Loucy (cell line): ENCODE measurements around the gene FANCI.

Experiments used
- H2AFZ ChIP-seq: fragments of 200-600 bp; sonication (generic); 2 replicates; pipeline ENCODE4 v1.6.0; 2016; ENCODE audit warnings: antibody characterized with exemption, mild to moderate bottlenecking, low read length, moderate library complexity
- H3F3A ChIP-seq: fragments of 200-600 bp; 2 replicates; pipeline ENCODE4 v1.6.0; 2016; ENCODE audit warnings: antibody characterized with exemption, low read depth, mild to moderate bottlenecking
- H3K27me3 ChIP-seq: fragments of 200-600 bp; sonication (generic); 2 replicates; pipeline ENCODE4 v1.6.1; 2014; ENCODE audit warnings: low read length, mild to moderate bottlenecking; ENCODE audit not compliant: insufficient read depth, poor library complexity, severe bottlenecking
- H3K36me3 ChIP-seq: fragments of 200-600 bp; sonication (generic); 2 replicates; pipeline ENCODE4 v1.6.1; 2016; ENCODE audit warnings: low read length; ENCODE audit not compliant: insufficient read depth
- H3K4me1 ChIP-seq: fragments of 200-600 bp; sonication (generic); 2 replicates; pipeline ENCODE4 v1.5.1; 2014; ENCODE audit warnings: low read length, mild to moderate bottlenecking; ENCODE audit not compliant: insufficient read depth, poor library complexity, severe bottlenecking
- H3K4me2 ChIP-seq: fragments of 200-600 bp; sonication (generic); 2 replicates; pipeline ENCODE4 v1.6.0; 2014; ENCODE audit warnings: antibody characterized with exemption, low read length, low read depth, mild to moderate bottlenecking; ENCODE audit not compliant: poor library complexity, severe bottlenecking
- H3K4me3 ChIP-seq: fragments of 200-600 bp; sonication (generic); 2 replicates; pipeline ENCODE4 v1.5.1; 2014; ENCODE audit warnings: low read length, mild to moderate bottlenecking, mixed read lengths; ENCODE audit not compliant: poor library complexity, severe bottlenecking
- H3K79me2 ChIP-seq: fragments of 200-600 bp; sonication (generic); 2 replicates; pipeline ENCODE4 v1.6.1; 2014; ENCODE audit warnings: low read length; ENCODE audit not compliant: insufficient read depth
- H3K9ac ChIP-seq: fragments of 200-600 bp; sonication (generic); 2 replicates; pipeline ENCODE4 v1.6.0; 2014; ENCODE audit warnings: mild to moderate bottlenecking, low read depth, low read length, moderate library complexity; ENCODE audit not compliant: poor library complexity, severe bottlenecking
- H3K9me2 ChIP-seq: fragments of 200-600 bp; sonication (generic); replicated peaks from 2 replicates; pipeline ENCODE4 v1.6.1; 2016; ENCODE audit warnings: low read depth, low read length, mixed read lengths
- H3K9me3 ChIP-seq: fragments of 200-600 bp; sonication (generic); 2 replicates; pipeline ENCODE4 v1.6.1; 2014; ENCODE audit warnings: mild to moderate bottlenecking, antibody characterized with exemption, low read length, low read depth; ENCODE audit not compliant: insufficient read depth
- H4K20me1 ChIP-seq: fragments of 200-600 bp; sonication (generic); 2 replicates; pipeline ENCODE4 v1.6.0; 2014; ENCODE audit warnings: antibody characterized with exemption, low read length, mild to moderate bottlenecking; ENCODE audit not compliant: insufficient read depth, poor library complexity, severe bottlenecking
- EZH2phosphoT487 ChIP-seq: fragments of 200-600 bp; IDR thresholded peaks from 2 replicates; pipeline ENCODE4 v1.6.1; 2018; ENCODE audit warnings: antibody characterized with exemption, mild to moderate bottlenecking, moderate library complexity, borderline replicate concordance
- TF ChIP-seq, protein P1 (sequence below): fragments of 200-600 bp; sonication (generic); conservative IDR thresholded peaks from 2 replicates; pipeline ENCODE4 v1.5.1; 2014; ENCODE audit warnings: mild to moderate bottlenecking, antibody characterized with exemption, low read length

FANCI gene

DNA sequence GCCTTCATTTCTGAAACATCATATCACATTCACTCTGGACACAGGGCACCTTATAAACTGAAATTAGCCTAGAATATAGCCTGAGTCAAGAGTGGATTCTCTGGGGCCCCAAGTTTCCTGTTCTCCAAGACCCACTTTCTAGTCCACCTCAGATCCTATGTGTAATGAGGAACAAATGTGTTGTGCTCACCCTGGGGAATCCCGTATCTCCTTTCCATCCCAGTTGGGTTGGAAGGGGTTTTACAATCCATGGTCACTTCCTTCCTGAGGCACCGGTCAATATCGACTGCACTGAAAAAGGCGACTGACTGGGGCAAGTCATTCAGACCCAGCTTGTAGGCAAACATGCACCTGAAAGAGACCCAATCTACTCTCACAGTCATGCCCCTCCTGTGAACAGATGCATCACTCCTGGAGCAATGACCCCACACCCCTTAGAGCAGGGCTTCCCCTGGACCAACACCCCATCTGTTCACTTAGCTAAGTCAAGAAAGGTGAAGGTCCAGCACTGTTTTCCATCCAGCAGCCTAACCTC lies 73.5 kb downstream of the FANCI start:
- Histone ChIP-seq H3K36me3 (peaks cover 98% of the 10 kb centered on the region), H2AFZ (no peak overlapping the region)

DNA sequence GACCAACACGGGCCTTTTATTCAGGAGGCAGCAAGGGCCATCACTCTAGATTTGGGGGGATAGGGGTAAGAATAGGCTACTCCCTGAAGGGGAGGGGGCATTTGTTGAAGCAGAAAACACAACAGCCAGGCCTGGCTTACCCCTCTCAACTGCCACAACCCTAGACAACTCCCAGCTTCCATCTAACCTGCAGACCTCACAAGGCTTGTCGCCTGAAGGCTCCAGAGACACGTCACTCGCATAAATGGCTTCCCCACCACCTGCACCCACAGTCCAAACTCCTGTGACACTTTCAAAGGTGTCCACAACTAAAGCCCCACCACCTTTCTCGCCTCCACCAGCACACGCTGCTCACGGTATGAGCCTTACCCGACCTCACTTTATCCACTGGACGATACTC lies 75.9 kb downstream of the FANCI start:
- peaks cover 99% of the 10 kb centered on the region for H3K36me3 ChIP-seq
- TF ChIP-seq EZH2phosphoT487: no peak
- TF ChIP-seq, protein P1, sequence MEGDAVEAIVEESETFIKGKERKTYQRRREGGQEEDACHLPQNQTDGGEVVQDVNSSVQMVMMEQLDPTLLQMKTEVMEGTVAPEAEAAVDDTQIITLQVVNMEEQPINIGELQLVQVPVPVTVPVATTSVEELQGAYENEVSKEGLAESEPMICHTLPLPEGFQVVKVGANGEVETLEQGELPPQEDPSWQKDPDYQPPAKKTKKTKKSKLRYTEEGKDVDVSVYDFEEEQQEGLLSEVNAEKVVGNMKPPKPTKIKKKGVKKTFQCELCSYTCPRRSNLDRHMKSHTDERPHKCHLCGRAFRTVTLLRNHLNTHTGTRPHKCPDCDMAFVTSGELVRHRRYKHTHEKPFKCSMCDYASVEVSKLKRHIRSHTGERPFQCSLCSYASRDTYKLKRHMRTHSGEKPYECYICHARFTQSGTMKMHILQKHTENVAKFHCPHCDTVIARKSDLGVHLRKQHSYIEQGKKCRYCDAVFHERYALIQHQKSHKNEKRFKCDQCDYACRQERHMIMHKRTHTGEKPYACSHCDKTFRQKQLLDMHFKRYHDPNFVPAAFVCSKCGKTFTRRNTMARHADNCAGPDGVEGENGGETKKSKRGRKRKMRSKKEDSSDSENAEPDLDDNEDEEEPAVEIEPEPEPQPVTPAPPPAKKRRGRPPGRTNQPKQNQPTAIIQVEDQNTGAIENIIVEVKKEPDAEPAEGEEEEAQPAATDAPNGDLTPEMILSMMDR: no peak

More for the DNA sequence above, 73.5 kb downstream of the FANCI start:
- Histone ChIP-seq H3K79me2 (peaks cover 9% of the 10 kb centered on the region; the same call in 1 of the 2 replicates), H3K9me3 (no peaks in the 10 kb centered on the region), H3F3A (no peaks in the 10 kb centered on the region), H4K20me1 (peaks cover 4% of the 10 kb centered on the region), H3K27me3 (no peaks in the 10 kb centered on the region), H3K4me1 (no peaks in the 10 kb centered on the region), H3K4me3 (no peak overlapping the region), H3K4me2 (no peak overlapping the region), H3K9ac (no peak overlapping the region), H3K9me2 (no peaks in the 10 kb centered on the region)
- TF ChIP-seq EZH2phosphoT487: no peak

GRCh38 chr15:89320200-89320599 lies 76.4 kb downstream of the FANCI start:
- peaks cover 99% of the 10 kb centered on the region for H3K36me3 ChIP-seq
- H3K9me2 ChIP-seq: no peaks in the 10 kb centered on the region
- H3F3A ChIP-seq: no peaks in the 10 kb centered on the region
- no peaks in the 10 kb centered on the region for H3K4me1 ChIP-seq
- H3K4me3 ChIP-seq: no peak overlapping the region
- peaks cover 9% of the 10 kb centered on the region for H4K20me1 ChIP-seq
- no peak overlapping the region for H2AFZ ChIP-seq
- H3K9ac ChIP-seq: no peak overlapping the region
- peaks cover 15% of the 10 kb centered on the region; the same call in 1 of the 2 replicates for H3K79me2 ChIP-seq
- no peaks in the 10 kb centered on the region for H3K9me3 ChIP-seq
- no peak overlapping the region for H3K4me2 ChIP-seq
- H3K27me3 ChIP-seq: no peaks in the 10 kb centered on the region
- no peak for TF ChIP-seq EZH2phosphoT487
- TF ChIP-seq, protein P1: no peak

More for the DNA sequence above, 75.9 kb downstream of the FANCI start:
- Histone ChIP-seq H3K9me3 (no peaks in the 10 kb centered on the region), H3K4me1 (no peaks in the 10 kb centered on the region), H3K9ac (no peak overlapping the region), H3F3A (no peaks in the 10 kb centered on the region), H3K27me3 (no peaks in the 10 kb centered on the region), H3K9me2 (no peaks in the 10 kb centered on the region), H4K20me1 (peaks cover 9% of the 10 kb centered on the region), H3K79me2 (peaks cover 15% of the 10 kb centered on the region; the same call in 1 of the 2 replicates), H2AFZ (no peak overlapping the region), H3K4me2 (no peak overlapping the region), H3K4me3 (no peak overlapping the region)
